ENCODE measurements around the gene PRKCA.

DNA sequence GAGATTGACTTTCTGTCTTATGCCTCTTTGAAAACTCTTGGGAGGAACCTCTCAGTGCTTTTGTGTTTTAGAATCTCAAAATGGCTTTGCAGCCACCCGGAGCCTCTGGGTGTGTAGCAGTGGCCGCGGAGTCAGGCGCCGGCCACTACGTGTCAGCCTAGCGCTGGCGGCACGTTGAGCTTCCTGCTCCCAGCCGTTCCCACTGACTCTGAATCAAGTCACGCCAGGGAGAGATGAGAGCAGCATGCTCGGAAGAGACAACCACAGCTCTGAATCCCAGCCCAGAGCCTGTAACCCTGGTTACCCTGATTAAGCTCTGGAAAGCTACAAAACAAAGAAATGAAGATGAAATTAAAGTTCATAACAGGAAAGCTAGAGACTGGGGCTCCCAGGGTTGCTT lies 435.1 kb downstream of the PRKCA start:
- TF ChIP-seq EZH2 (IDR thresholded peaks at IDR 0.05), result no peak
- no peak for TF ChIP-seq FOXP2 (optimal IDR thresholded peaks at IDR 0.05; ENCODE audit: control extremely low read depth, extremely low read length, insufficient read depth)

Measured in SK-N-MC (cell line).